Gastroesophageal sphincter (tissue), 4 donors: ENCODE results near the gene NUDT8. TPM values are rescaled to one million over a fixed set of nuclear protein-coding genes. Genes with fewer than 3 reads are reported as not detected.
"Not testable (repeated sequence)": the region's sequence is repeated elsewhere in the genome, so short reads cannot be mapped to it uniquely, and the experiment has no call there.

ENCODE experiments used
- ATAC-seq: fragments of 150-250 bp; one replicate; pipeline ENCODE4 v1.9.1; 2016; ENCODE audit warnings: mild to moderate bottlenecking, moderate library complexity
- H3K27ac ChIP-seq, 4 donors: fragments of 200-600 bp; sonication (generic) in 3 of 4; 1 replicate in 3 of 4; 2 replicates in 1 of 4; pipeline ENCODE4 v1.5.1; 2016 to 2019
- H3K27me3 ChIP-seq: fragments of 200-600 bp; sonication (generic); one replicate; pipeline ENCODE4 v1.5.1; 2019
- H3K36me3 ChIP-seq, 2 donors: fragments of 200-600 bp; sonication (generic); one replicate each; pipeline ENCODE4 v1.5.1; 2019; ENCODE audit warnings: control low read depth in 1 of 2
- H3K4me1 ChIP-seq, 3 donors: fragments of 200-600 bp; sonication (generic); 1 replicate in 2 of 3; 2 replicates in 1 of 3; pipeline ENCODE4 v1.5.1; 2016 to 2019; ENCODE audit warnings: control low read depth in 2 of 3
- H3K4me3 ChIP-seq, 2 donors: fragments of 200-600 bp; sonication (generic); one replicate each; pipeline ENCODE4 v1.5.1; 2019; ENCODE audit warnings: mild to moderate bottlenecking in 1 of 2, moderate library complexity in 1 of 2
- H3K9me3 ChIP-seq, 3 donors: fragments of 200-600 bp; sonication (generic); one replicate each; pipeline ENCODE4 v1.5.1; 2017 to 2019; ENCODE audit warnings: control low read depth in 2 of 3
- EP300 ChIP-seq: sonication (generic); formaldehyde crosslinking; IDR thresholded peaks from one replicate; pipeline ENCODE4 v1.6.1; 2017; ENCODE audit warnings: antibody characterized with exemption, mild to moderate bottlenecking
- POLR2A ChIP-seq, 2 donors: fragments of 450-650 bp; IDR thresholded peaks; one replicate each; pipeline ENCODE4 v1.6.1; 2017; ENCODE audit warnings: antibody characterized with exemption in 2 of 2, mild to moderate bottlenecking in 2 of 2, moderate library complexity in 1 of 2
- POLR2AphosphoS5 ChIP-seq: sonication (generic); formaldehyde crosslinking; IDR thresholded peaks from one replicate; pipeline ENCODE4 v1.6.1; 2017; ENCODE audit warnings: antibody characterized with exemption
- WGBS, 2 donors: methylation state at CpG; one replicate each; pipeline ENCODE4 v1.1.5; 2018; ENCODE audit warnings: low coverage in 1 of 2; 5-methylcytosine and 5-hydroxymethylcytosine counted together
- total RNA-seq, 4 donors: library from RNA; depleted of rRNA; stranded (reverse); fragments of >200 nt; gene quantifications; one replicate each; pipeline ENCODE4 v1.1.0, GENCODE V29; 2016
- TF ChIP-seq, protein P1 (sequence below), 4 experiments: fragments of 200-600 bp in 2 of 4; fragments of 450-650 bp in 2 of 4; sonication (generic) in 1 of 4; IDR thresholded peaks; one replicate each; pipeline ENCODE4 v1.5.1; 2017 to 2019; ENCODE audit warnings: antibody characterized with exemption in 4 of 4, mild to moderate bottlenecking in 2 of 4, moderate library complexity in 2 of 4

The NUDT8 gene
- total RNA-seq, 4 donors from 2014 or later: 2.4 to 18.5 (median 4.6) TPM

DNA sequence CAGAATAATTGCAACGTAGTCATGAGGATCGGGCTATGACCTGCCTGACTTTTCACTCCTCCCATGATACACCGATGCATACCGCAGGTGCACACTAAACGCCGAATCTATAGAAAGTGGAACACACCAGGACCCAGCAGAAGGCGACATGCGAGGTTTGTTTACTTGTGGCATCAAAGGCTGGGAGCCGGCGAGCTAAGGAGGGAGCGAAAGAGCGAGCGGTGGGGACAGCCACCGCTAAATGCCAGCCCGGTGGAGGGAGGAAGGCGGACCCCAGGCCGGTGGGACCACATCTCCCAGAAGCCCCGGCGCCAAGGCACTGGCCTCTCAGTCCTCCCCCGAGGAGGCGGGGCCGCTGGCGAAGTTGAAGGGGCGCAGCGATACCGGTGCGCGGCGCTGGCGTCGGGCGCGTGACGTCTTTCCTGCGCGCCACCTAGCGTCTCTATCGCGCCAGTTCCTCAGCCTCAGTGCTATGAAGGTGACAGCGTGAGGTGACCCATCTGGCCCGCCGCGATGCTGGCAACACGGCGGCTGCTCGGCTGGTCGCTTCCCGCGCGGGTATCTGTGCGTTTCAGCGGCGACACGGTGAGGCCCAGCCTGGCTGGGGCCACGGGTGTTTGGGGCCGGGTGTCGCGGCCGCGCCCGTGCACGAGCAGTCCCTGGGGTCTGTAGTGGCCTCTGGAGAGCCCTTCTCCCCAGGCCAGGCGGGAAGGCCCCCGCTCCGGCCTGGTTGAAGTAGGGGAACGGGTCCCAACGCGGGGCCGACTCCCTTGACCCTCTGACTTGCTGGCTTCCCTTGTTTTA, 23.0 kb downstream of the NUDT8 start, which contains the start of gene NDUFV1:
Gene NDUFV1, plus strand, starts transcription at position 445 of the 804 bp plus-strand sequence. Its CDS starts 69 bp downstream, at position 514.
- Histone ChIP-seq H3K4me3 (peak within 1 kb of the TSS; percentile 88 to 100), H3K4me1 (peaks cover 0 to 37% (median 13%) of the 10 kb centered on the region in 3 donors), H3K27ac (peak within 1 kb of the TSS; percentile 63 to 90 (median 86)), H3K36me3 (peaks cover 0 to 33% of the 10 kb centered on the region in 2 donors), H3K9me3 (no peaks in the 10 kb centered on the region), H3K27me3 (no peaks in the 10 kb centered on the region)
- peak; percentile 100 for ATAC-seq
- WGBS, 2 donors: no CpG with 5 or more reads among the region's 69 CpGs
- TF ChIP-seq POLR2A (IDR thresholded peaks at IDR 0.05) (peak; percentile 72 to 73), EP300 (no peak), POLR2AphosphoS5 (peak; percentile 88)
- TF ChIP-seq, protein P1, sequence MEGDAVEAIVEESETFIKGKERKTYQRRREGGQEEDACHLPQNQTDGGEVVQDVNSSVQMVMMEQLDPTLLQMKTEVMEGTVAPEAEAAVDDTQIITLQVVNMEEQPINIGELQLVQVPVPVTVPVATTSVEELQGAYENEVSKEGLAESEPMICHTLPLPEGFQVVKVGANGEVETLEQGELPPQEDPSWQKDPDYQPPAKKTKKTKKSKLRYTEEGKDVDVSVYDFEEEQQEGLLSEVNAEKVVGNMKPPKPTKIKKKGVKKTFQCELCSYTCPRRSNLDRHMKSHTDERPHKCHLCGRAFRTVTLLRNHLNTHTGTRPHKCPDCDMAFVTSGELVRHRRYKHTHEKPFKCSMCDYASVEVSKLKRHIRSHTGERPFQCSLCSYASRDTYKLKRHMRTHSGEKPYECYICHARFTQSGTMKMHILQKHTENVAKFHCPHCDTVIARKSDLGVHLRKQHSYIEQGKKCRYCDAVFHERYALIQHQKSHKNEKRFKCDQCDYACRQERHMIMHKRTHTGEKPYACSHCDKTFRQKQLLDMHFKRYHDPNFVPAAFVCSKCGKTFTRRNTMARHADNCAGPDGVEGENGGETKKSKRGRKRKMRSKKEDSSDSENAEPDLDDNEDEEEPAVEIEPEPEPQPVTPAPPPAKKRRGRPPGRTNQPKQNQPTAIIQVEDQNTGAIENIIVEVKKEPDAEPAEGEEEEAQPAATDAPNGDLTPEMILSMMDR (IDR thresholded peaks at IDR 0.05): peak in 3 of 4 experiments; percentile 81 to 91 (median 89)

DNA sequence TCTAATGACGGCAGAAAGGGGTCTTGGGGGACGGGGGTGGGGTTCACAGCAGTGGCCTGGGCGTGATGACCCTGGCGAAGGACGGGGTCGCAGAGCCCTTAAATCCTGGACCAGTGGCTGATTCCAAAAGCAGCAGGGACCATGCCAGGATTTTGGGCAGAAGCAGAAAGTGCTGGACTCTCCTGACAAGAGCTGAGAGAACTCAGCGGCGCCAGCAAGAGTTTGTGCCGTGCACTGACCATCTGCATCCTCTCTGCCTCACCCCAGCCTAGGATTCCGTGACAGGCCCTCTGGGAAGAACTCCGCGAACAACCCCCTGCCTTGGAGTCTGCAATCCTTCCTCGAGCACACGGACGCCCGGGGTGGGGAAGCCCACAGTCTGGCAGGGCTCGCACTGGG, 23.6 kb downstream of the NUDT8 start:
- H3K9me3 ChIP-seq: no peaks in the 10 kb centered on the region
- H3K27me3 ChIP-seq: no peaks in the 10 kb centered on the region
- H3K27ac ChIP-seq: peak overlapping the region in 3 of 4 donors; percentile 85 to 90 (median 88)
- WGBS, 2 donors: 50 to 69% methylated on average over 2 to 5 of the region's 17 CpGs
- peaks cover 0 to 37% (median 13%) of the 10 kb centered on the region in 3 donors for H3K4me1 ChIP-seq
- H3K4me3 ChIP-seq: peak overlapping the region; percentile 88 to 100
- TF ChIP-seq, protein P1 (IDR thresholded peaks at IDR 0.05): no peak
- no peak for TF ChIP-seq EP300
- no peak for TF ChIP-seq POLR2A (IDR thresholded peaks at IDR 0.05)
- no peak for TF ChIP-seq POLR2AphosphoS5
- peaks cover 0 to 27% of the 10 kb centered on the region in 2 donors for H3K36me3 ChIP-seq
- peak; percentile 28 for ATAC-seq

DNA sequence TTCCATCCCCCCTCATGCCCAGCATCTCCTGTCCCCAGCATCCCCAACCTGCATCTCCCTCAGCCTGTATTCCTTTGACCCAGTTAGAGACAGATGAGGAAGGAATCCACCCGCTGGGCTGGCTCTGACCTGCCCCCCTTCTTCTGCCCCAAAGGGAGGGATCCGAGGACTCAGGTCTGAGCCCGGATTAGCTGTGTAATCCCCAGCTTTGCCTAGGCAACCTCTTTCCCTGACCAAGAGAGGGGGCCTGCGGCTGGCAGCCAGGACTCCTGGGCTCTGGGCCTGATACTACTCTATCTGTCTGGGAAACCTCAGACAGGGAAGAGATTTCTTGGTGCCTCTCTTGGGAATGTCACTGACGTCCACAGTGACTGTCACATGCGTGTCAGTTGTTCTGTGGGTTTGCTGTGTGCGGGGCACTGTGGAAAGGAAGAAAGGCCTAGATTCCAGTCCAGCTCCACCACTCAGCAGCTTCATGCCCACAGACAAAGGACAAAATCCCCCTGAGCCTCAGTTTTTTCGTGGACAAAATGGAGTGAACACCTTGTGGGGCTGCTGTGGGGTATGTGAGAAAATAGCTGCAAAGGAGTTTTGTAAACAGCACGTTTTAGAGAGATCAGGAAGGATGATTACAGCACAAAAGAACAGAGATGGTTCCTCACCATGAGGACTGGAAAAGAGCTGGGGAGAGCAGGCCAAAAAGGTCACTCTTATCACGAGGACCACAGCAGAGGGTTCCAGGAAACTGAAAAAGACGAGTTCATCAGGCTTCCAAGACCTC, 24.3 kb downstream of the NUDT8 start:
- Histone ChIP-seq H3K9me3 (no peaks in the 10 kb centered on the region), H3K27me3 (no peaks in the 10 kb centered on the region), H3K27ac (peak overlapping the region in 2 of 4 donors; percentile 88 to 90), H3K4me3 (peak overlapping the region in 1 of 2 donors; percentile 100), H3K36me3 (peaks cover 0 to 21% of the 10 kb centered on the region in 2 donors), H3K4me1 (peaks cover 0 to 37% (median 13%) of the 10 kb centered on the region in 3 donors)
- TF ChIP-seq, protein P1 (IDR thresholded peaks at IDR 0.05): peak in 1 of 4 experiments; percentile 4
- TF ChIP-seq EP300: no peak
- 56 to 79% methylated on average over 4 to 6 of the region's 11 CpGs for WGBS, 2 donors
- no peak for ATAC-seq

DNA sequence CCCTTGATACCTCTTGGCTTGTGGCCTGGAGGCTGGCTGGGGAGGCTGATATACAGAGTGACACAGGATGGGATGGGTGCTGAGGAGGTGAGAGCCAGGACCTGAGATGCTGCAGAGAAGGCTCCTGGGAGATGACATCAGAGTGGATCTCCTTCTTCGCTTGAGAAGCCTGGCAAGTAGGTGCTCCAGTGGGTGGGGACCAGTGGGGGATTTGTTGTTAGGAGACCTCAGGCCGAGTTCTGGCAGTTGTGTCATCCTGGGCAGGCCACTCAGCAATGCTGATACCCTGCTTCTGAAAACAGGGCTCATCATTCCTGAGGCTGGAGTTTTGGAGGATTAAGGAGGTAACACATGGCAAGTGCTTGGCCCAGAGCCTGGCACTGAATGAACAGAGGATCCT, 24.9 kb downstream of the NUDT8 start:
- peak overlapping the region in 1 of 4 donors; percentile 90 for H3K27ac ChIP-seq
- H3K9me3 ChIP-seq: no peaks in the 10 kb centered on the region
- TF ChIP-seq, protein P1 (IDR thresholded peaks at IDR 0.05): no peak
- no peak for TF ChIP-seq POLR2AphosphoS5
- no peak for ATAC-seq
- H3K27me3 ChIP-seq: no peaks in the 10 kb centered on the region
- peaks cover 0 to 37% (median 13%) of the 10 kb centered on the region in 3 donors for H3K4me1 ChIP-seq
- WGBS, 2 donors: 100% methylated on average over 2 of the region's 2 CpGs; no CpG with 5 or more reads in 1 of the 2 donors
- peaks cover 0 to 15% of the 10 kb centered on the region in 2 donors for H3K36me3 ChIP-seq
- H3K4me3 ChIP-seq: no peak overlapping the region

DNA sequence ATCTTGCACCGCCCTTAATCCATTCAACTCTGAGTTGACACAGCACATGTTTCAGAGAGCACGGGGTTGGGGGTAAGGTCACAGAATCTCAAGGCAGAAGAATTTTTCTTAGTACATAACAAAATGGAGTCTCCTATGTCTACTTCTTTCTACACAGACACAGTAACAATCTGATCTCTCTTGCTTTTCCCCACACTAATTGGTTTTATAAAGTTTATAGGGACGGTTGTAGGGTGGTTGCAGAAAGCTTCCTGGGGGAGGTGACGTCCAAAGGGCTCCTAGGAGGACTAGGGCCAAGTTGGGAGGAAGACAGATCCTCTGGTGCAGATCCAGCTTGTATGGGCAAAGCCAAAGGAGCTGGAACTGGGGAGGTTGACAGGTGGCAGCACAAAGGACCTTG, 25.6 kb downstream of the NUDT8 start:
- 80% methylated on average over 1 to 2 of the region's 4 CpGs for WGBS, 2 donors
- not testable (repeated sequence) for H3K9me3 ChIP-seq, H3K4me3 ChIP-seq, H3K27ac ChIP-seq, H3K36me3 ChIP-seq, H3K27me3 ChIP-seq, ATAC-seq
- H3K4me1 ChIP-seq: peaks cover 0 to 34% (median 13%) of the 10 kb centered on the region in 3 donors
